MG63 (cell line): ENCODE data around the gene PLPP3. TPM values are rescaled to one million over a fixed set of nuclear protein-coding genes. Genes with fewer than 3 reads are reported as not detected.

Experiments used
- DNase-seq: peaks from one replicate; pipeline ENCODE4 v3.0.0-alpha.2; 2020
- H3K27me3 ChIP-seq: fragments of 250-450 bp; sonication (Bioruptor Pico); 2 replicates; pipeline ENCODE4 v1.5.1; 2020; ENCODE audit warnings: mild to moderate bottlenecking, moderate library complexity
- H3K36me3 ChIP-seq: fragments of 250-450 bp; sonication (Bioruptor Pico); 2 replicates; pipeline ENCODE4 v1.5.1; 2020; ENCODE audit warnings: mild to moderate bottlenecking, moderate library complexity
- H3K4me3 ChIP-seq: fragments of 250-450 bp; sonication (Bioruptor Pico); 2 replicates; pipeline ENCODE4 v1.5.1; 2020; ENCODE audit warnings: mild to moderate bottlenecking, moderate library complexity
- H3K9me3 ChIP-seq: fragments of 250-450 bp; sonication (Bioruptor Pico); 2 replicates; pipeline ENCODE4 v1.5.1; 2020; ENCODE audit warnings: mild to moderate bottlenecking, moderate library complexity
- total RNA-seq: library from RNA; depleted of rRNA; stranded (reverse); fragments of >200 nt; shearing (Covaris generic); gene quantifications from 2 replicates; pipeline ENCODE4 v1.2.3, GENCODE V29; 2014; ENCODE audit warnings: low replicate concordance

Gene PLPP3
- total RNA-seq, 1 experiment from 2014 or later = 24.3 TPM

GRCh38 chr1:56472860-56473259 is 106.5 kb downstream of the PLPP3 start:
- no peaks in the 10 kb centered on the region for H3K27me3 ChIP-seq
- DNase-seq = no peak
- no peaks in the 10 kb centered on the region for H3K36me3 ChIP-seq
- no peak overlapping the region for H3K4me3 ChIP-seq
- no peaks in the 10 kb centered on the region for H3K9me3 ChIP-seq

- Histone ChIP-seq H3K4me3 (no peak overlapping the region), H3K27me3 (no peaks in the 10 kb centered on the region), H3K9me3 (no peaks in the 10 kb centered on the region), H3K36me3 (no peaks in the 10 kb centered on the region)
- DNase-seq = peak; percentile 54
Observed at GRCh38 chr1:56469640-56470371, 109.6 kb downstream of the PLPP3 start.

GRCh38 chr1:56468518-56468917 is 110.8 kb downstream of the PLPP3 start:
- no peak overlapping the region for H3K4me3 ChIP-seq
- H3K9me3 ChIP-seq = no peaks in the 10 kb centered on the region
- no peaks in the 10 kb centered on the region for H3K27me3 ChIP-seq
- H3K36me3 ChIP-seq = no peaks in the 10 kb centered on the region
- no peak for DNase-seq

- no peak overlapping the region for H3K4me3 ChIP-seq
- H3K9me3 ChIP-seq = no peaks in the 10 kb centered on the region
- no peaks in the 10 kb centered on the region for H3K36me3 ChIP-seq
- DNase-seq = no peak
- no peaks in the 10 kb centered on the region for H3K27me3 ChIP-seq
Observed at GRCh38 chr1:56466538-56466937, 112.8 kb downstream of the PLPP3 start.

GRCh38 chr1:56464294-56464693 is 115.1 kb downstream of the PLPP3 start:
- H3K27me3 ChIP-seq = no peaks in the 10 kb centered on the region
- H3K9me3 ChIP-seq = no peaks in the 10 kb centered on the region
- H3K36me3 ChIP-seq = no peaks in the 10 kb centered on the region
- H3K4me3 ChIP-seq = no peak overlapping the region
- no peak for DNase-seq

GRCh38 chr1:56463376-56463775 is 116.0 kb downstream of the PLPP3 start:
- no peak overlapping the region for H3K4me3 ChIP-seq
- no peaks in the 10 kb centered on the region for H3K9me3 ChIP-seq
- H3K27me3 ChIP-seq = no peaks in the 10 kb centered on the region
- DNase-seq = no peak
- H3K36me3 ChIP-seq = no peaks in the 10 kb centered on the region

GRCh38 chr1:56462209-56462608 is 117.2 kb downstream of the PLPP3 start:
- DNase-seq = no peak
- no peaks in the 10 kb centered on the region for H3K27me3 ChIP-seq
- no peak overlapping the region for H3K4me3 ChIP-seq
- no peaks in the 10 kb centered on the region for H3K36me3 ChIP-seq
- H3K9me3 ChIP-seq = no peaks in the 10 kb centered on the region

GRCh38 chr1:56461158-56462127 is 117.9 kb downstream of the PLPP3 start:
- no peak for DNase-seq
- H3K9me3 ChIP-seq = no peaks in the 10 kb centered on the region
- H3K36me3 ChIP-seq = no peaks in the 10 kb centered on the region

GRCh38 chr1:56459260-56459659 is 120.1 kb downstream of the PLPP3 start:
- H3K9me3 ChIP-seq = no peaks in the 10 kb centered on the region
- no peak overlapping the region for H3K4me3 ChIP-seq
- H3K36me3 ChIP-seq = no peaks in the 10 kb centered on the region
- DNase-seq = no peak
- no peaks in the 10 kb centered on the region for H3K27me3 ChIP-seq

More at GRCh38 chr1:56461158-56462127, 117.9 kb downstream of the PLPP3 start:
- Histone ChIP-seq H3K27me3 (no peaks in the 10 kb centered on the region), H3K4me3 (no peak overlapping the region)

GRCh38 chr1:56457756-56458375 is 121.5 kb downstream of the PLPP3 start:
- no peaks in the 10 kb centered on the region for H3K9me3 ChIP-seq
- no peaks in the 10 kb centered on the region for H3K36me3 ChIP-seq
- DNase-seq = no peak
- H3K4me3 ChIP-seq = no peak overlapping the region
- H3K27me3 ChIP-seq = no peaks in the 10 kb centered on the region

GRCh38 chr1:56456435-56457101 is 122.8 kb downstream of the PLPP3 start:
- DNase-seq = no peak
- H3K9me3 ChIP-seq = no peaks in the 10 kb centered on the region
- H3K4me3 ChIP-seq = no peak overlapping the region
- H3K27me3 ChIP-seq = no peaks in the 10 kb centered on the region
- no peaks in the 10 kb centered on the region for H3K36me3 ChIP-seq

- Histone ChIP-seq H3K27me3 (no peaks in the 10 kb centered on the region), H3K36me3 (no peaks in the 10 kb centered on the region), H3K9me3 (no peaks in the 10 kb centered on the region), H3K4me3 (no peak overlapping the region)
- no peak for DNase-seq
Observed at GRCh38 chr1:56453417-56454078, 125.8 kb downstream of the PLPP3 start.

GRCh38 chr1:56453016-56453415 is 126.3 kb downstream of the PLPP3 start:
- no peak for DNase-seq

GRCh38 chr1:56452027-56453011 is 127.0 kb downstream of the PLPP3 start:
- Histone ChIP-seq H3K4me3 (no peak overlapping the region), H3K27me3 (no peaks in the 10 kb centered on the region), H3K36me3 (no peaks in the 10 kb centered on the region), H3K9me3 (no peaks in the 10 kb centered on the region)
- peak; percentile 15 for DNase-seq

More at GRCh38 chr1:56453016-56453415, 126.3 kb downstream of the PLPP3 start:
- no peaks in the 10 kb centered on the region for H3K27me3 ChIP-seq
- no peak overlapping the region for H3K4me3 ChIP-seq
- no peaks in the 10 kb centered on the region for H3K36me3 ChIP-seq
- no peaks in the 10 kb centered on the region for H3K9me3 ChIP-seq

GRCh38 chr1:56451491-56451890 is 127.9 kb downstream of the PLPP3 start:
- no peaks in the 10 kb centered on the region for H3K9me3 ChIP-seq
- no peak overlapping the region for H3K4me3 ChIP-seq
- no peak for DNase-seq
- H3K27me3 ChIP-seq = no peaks in the 10 kb centered on the region
- H3K36me3 ChIP-seq = no peaks in the 10 kb centered on the region
